ENCODE measurements around the gene RNF121.

The RNF121 gene

DNA sequence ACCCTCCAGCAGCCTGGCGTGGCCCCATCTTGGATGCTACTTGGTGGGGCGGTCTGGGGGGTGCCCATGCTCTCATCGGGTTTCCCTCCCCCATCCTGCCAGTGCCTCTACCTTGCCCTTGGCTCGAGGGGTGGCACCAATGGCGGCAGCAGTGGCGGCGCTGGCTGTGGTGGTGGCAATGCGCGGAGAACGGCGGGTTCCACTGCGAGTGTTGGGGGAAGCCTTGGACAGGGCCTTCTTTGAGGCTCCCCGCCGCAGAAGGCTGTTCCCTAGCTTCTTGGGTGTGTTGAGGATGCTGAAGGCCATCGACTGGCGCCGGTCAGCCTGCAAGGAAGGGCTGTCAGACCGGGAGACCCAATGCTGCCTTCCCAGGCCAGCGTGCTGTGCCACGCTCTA lies 74.9 kb downstream of the RNF121 start:
- peaks cover 85% of the 10 kb centered on the region for H3K36me3 ChIP-seq (ENCODE audit: insufficient read depth, low read length)
- TF ChIP-seq, protein P1, sequence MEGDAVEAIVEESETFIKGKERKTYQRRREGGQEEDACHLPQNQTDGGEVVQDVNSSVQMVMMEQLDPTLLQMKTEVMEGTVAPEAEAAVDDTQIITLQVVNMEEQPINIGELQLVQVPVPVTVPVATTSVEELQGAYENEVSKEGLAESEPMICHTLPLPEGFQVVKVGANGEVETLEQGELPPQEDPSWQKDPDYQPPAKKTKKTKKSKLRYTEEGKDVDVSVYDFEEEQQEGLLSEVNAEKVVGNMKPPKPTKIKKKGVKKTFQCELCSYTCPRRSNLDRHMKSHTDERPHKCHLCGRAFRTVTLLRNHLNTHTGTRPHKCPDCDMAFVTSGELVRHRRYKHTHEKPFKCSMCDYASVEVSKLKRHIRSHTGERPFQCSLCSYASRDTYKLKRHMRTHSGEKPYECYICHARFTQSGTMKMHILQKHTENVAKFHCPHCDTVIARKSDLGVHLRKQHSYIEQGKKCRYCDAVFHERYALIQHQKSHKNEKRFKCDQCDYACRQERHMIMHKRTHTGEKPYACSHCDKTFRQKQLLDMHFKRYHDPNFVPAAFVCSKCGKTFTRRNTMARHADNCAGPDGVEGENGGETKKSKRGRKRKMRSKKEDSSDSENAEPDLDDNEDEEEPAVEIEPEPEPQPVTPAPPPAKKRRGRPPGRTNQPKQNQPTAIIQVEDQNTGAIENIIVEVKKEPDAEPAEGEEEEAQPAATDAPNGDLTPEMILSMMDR (IDR thresholded peaks at IDR 0.05; ENCODE audit: borderline replicate concordance, extremely low read depth, low read length, poor library complexity, severe bottlenecking), result no peak
- no peak for TF ChIP-seq EZH2 (IDR thresholded peaks at IDR 0.05; ENCODE audit: borderline replicate concordance, low read depth, low read length, severe bottlenecking)
- H3K9ac ChIP-seq (ENCODE audit: low read depth, low read length), result no peak overlapping the region
- no peaks in the 10 kb centered on the region for H3K4me1 ChIP-seq (ENCODE audit: insufficient read depth, low read length)
- no peaks in the 10 kb centered on the region for H3K27me3 ChIP-seq (ENCODE audit: insufficient read depth, low read length, poor library complexity)
- no peak for DNase-seq
- no peaks in the 10 kb centered on the region for H3K9me3 ChIP-seq (ENCODE audit: insufficient read depth, low read length, severe bottlenecking)
- no peak for ATAC-seq (ENCODE audit: insufficient read depth, low read depth)
- no peak overlapping the region for H2AFZ ChIP-seq (ENCODE audit: low read depth, low read length)
- no peaks in the 10 kb centered on the region for H3K79me2 ChIP-seq (ENCODE audit: insufficient read depth, low read length)
- no peak overlapping the region for H3K27ac ChIP-seq (ENCODE audit: low read length)
- H3K4me2 ChIP-seq (ENCODE audit: insufficient read depth, low read length), result no peak overlapping the region
- no peak overlapping the region for H3K4me3 ChIP-seq (ENCODE audit: low read depth in 1 of 2, low read length in 2 of 2)
- peaks cover 25% of the 10 kb centered on the region for H4K20me1 ChIP-seq (ENCODE audit: insufficient read depth, low read length)

GRCh38 chr11:72004515-72005346 lies 75.9 kb downstream of the RNF121 start:
- no peak for ATAC-seq (ENCODE audit: insufficient read depth, low read depth)
- H3K36me3 ChIP-seq (ENCODE audit: insufficient read depth, low read length), result peaks cover 94% of the 10 kb centered on the region
- H3K4me2 ChIP-seq (ENCODE audit: insufficient read depth, low read length), result no peak overlapping the region

GRCh38 chr11:72005347-72006260 lies 76.8 kb downstream of the RNF121 start:
- Histone ChIP-seq H3K27ac (ENCODE audit: low read length) (no peak overlapping the region), H3K79me2 (ENCODE audit: insufficient read depth, low read length) (no peaks in the 10 kb centered on the region), H3K27me3 (ENCODE audit: insufficient read depth, low read length, poor library complexity) (no peaks in the 10 kb centered on the region), H3K4me1 (ENCODE audit: insufficient read depth, low read length) (no peaks in the 10 kb centered on the region), H3K9ac (ENCODE audit: low read depth, low read length) (no peak overlapping the region), H4K20me1 (ENCODE audit: insufficient read depth, low read length) (peaks cover 36% of the 10 kb centered on the region), H3K4me2 (ENCODE audit: insufficient read depth, low read length) (no peak overlapping the region), H2AFZ (ENCODE audit: low read depth, low read length) (no peak overlapping the region), H3K4me3 (ENCODE audit: low read depth in 1 of 2, low read length in 2 of 2) (no peak overlapping the region), H3K36me3 (ENCODE audit: insufficient read depth, low read length) (peaks cover 97% of the 10 kb centered on the region), H3K9me3 (ENCODE audit: insufficient read depth, low read length, severe bottlenecking) (no peaks in the 10 kb centered on the region)
- no peak for ATAC-seq (ENCODE audit: insufficient read depth, low read depth)
- no peak for TF ChIP-seq EZH2 (IDR thresholded peaks at IDR 0.05; ENCODE audit: borderline replicate concordance, low read depth, low read length, severe bottlenecking)
- TF ChIP-seq, protein P1 (IDR thresholded peaks at IDR 0.05; ENCODE audit: borderline replicate concordance, extremely low read depth, low read length, poor library complexity, severe bottlenecking), result peak; percentile 2
- DNase-seq, result no peak

More at GRCh38 chr11:72004515-72005346, 75.9 kb downstream of the RNF121 start:
- Histone ChIP-seq H3K9ac (ENCODE audit: low read depth, low read length) (no peak overlapping the region), H2AFZ (ENCODE audit: low read depth, low read length) (no peak overlapping the region), H3K27ac (ENCODE audit: low read length) (no peak overlapping the region), H3K9me3 (ENCODE audit: insufficient read depth, low read length, severe bottlenecking) (no peaks in the 10 kb centered on the region), H3K4me3 (ENCODE audit: low read depth in 1 of 2, low read length in 2 of 2) (no peak overlapping the region), H4K20me1 (ENCODE audit: insufficient read depth, low read length) (peaks cover 32% of the 10 kb centered on the region), H3K79me2 (ENCODE audit: insufficient read depth, low read length) (no peaks in the 10 kb centered on the region), H3K27me3 (ENCODE audit: insufficient read depth, low read length, poor library complexity) (no peaks in the 10 kb centered on the region), H3K4me1 (ENCODE audit: insufficient read depth, low read length) (no peaks in the 10 kb centered on the region)
- TF ChIP-seq, protein P1 (IDR thresholded peaks at IDR 0.05; ENCODE audit: borderline replicate concordance, extremely low read depth, low read length, poor library complexity, severe bottlenecking), result no peak
- TF ChIP-seq EZH2 (IDR thresholded peaks at IDR 0.05; ENCODE audit: borderline replicate concordance, low read depth, low read length, severe bottlenecking), result no peak
- DNase-seq, result no peak

Data from DND-41 (cell line).